Stimulated activated CD4-positive, alpha-beta T cell treated with anti-CD3 and anti-CD28 coated beads, Interleukin-15, amount 100 ng/mL, for 48 hours (primary cell): ENCODE data around the gene SNX3.

Experiments
- DNase-seq, 2 donors: peaks; one replicate each; pipeline ENCODE4 v3.0.0-alpha.2; 2020; ENCODE audit warnings: low read depth in 2 of 2

SNX3 gene

GRCh38 chr6:108203189-108204112, 57.4 kb downstream of the SNX3 start:
- no peak for DNase-seq

- no peak for DNase-seq
These were observed 60.2 kb downstream of the SNX3 start for GRCh38 chr6:108200631-108201030.

- no peak for DNase-seq
These were observed 60.7 kb downstream of the SNX3 start for GRCh38 chr6:108200186-108200585.

GRCh38 chr6:108198761-108199498, 61.9 kb downstream of the SNX3 start:
- no peak for DNase-seq

GRCh38 chr6:108195209-108195608, 65.6 kb downstream of the SNX3 start:
- no peak for DNase-seq

GRCh38 chr6:108194503-108194902, 66.3 kb downstream of the SNX3 start:
- DNase-seq, result no peak

- DNase-seq, result no peak
These were observed 67.0 kb downstream of the SNX3 start for GRCh38 chr6:108193835-108194234.

- DNase-seq, result no peak
These were observed 67.7 kb downstream of the SNX3 start for GRCh38 chr6:108193131-108193530.

GRCh38 chr6:108187519-108187918, 73.3 kb downstream of the SNX3 start:
- DNase-seq, result no peak

- DNase-seq, result no peak
These were observed 74.6 kb downstream of the SNX3 start for GRCh38 chr6:108186226-108186625.

GRCh38 chr6:108180776-108181175, 80.1 kb downstream of the SNX3 start:
- no peak for DNase-seq

GRCh38 chr6:108180266-108180665, 80.6 kb downstream of the SNX3 start:
- no peak for DNase-seq

- DNase-seq, result no peak
These were observed 81.1 kb downstream of the SNX3 start for GRCh38 chr6:108179741-108180140.

- no peak for DNase-seq
These were observed 84.4 kb downstream of the SNX3 start for GRCh38 chr6:108176281-108177089.

- no peak for DNase-seq
These were observed 85.1 kb downstream of the SNX3 start for GRCh38 chr6:108175592-108176279.

GRCh38 chr6:108175176-108175591, 85.7 kb downstream of the SNX3 start:
- DNase-seq, result no peak

- DNase-seq, result no peak
These were observed 86.3 kb downstream of the SNX3 start for GRCh38 chr6:108174371-108175175.

GRCh38 chr6:108171918-108172516, 88.8 kb downstream of the SNX3 start:
- DNase-seq, result no peak

GRCh38 chr6:108171291-108171917, 89.4 kb downstream of the SNX3 start:
- DNase-seq, result no peak
